ENCODE measurements around the gene LEMD1.

LEMD1 gene

GRCh38 chr1:205432116-205432515 is 10.3 kb upstream of the LEMD1 start:
- no peak for DNase-seq (ENCODE audit: low read depth in 1 of 2, low spot score in 1 of 2)
- TF ChIP-seq, protein P1, sequence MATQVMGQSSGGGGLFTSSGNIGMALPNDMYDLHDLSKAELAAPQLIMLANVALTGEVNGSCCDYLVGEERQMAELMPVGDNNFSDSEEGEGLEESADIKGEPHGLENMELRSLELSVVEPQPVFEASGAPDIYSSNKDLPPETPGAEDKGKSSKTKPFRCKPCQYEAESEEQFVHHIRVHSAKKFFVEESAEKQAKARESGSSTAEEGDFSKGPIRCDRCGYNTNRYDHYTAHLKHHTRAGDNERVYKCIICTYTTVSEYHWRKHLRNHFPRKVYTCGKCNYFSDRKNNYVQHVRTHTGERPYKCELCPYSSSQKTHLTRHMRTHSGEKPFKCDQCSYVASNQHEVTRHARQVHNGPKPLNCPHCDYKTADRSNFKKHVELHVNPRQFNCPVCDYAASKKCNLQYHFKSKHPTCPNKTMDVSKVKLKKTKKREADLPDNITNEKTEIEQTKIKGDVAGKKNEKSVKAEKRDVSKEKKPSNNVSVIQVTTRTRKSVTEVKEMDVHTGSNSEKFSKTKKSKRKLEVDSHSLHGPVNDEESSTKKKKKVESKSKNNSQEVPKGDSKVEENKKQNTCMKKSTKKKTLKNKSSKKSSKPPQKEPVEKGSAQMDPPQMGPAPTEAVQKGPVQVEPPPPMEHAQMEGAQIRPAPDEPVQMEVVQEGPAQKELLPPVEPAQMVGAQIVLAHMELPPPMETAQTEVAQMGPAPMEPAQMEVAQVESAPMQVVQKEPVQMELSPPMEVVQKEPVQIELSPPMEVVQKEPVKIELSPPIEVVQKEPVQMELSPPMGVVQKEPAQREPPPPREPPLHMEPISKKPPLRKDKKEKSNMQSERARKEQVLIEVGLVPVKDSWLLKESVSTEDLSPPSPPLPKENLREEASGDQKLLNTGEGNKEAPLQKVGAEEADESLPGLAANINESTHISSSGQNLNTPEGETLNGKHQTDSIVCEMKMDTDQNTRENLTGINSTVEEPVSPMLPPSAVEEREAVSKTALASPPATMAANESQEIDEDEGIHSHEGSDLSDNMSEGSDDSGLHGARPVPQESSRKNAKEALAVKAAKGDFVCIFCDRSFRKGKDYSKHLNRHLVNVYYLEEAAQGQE (IDR thresholded peaks at IDR 0.05; ENCODE audit: insufficient replicate concordance, low read depth): no peak
- TF ChIP-seq SPI1 (IDR thresholded peaks at IDR 0.05; ENCODE audit: borderline replicate concordance, low read depth) (no peak), CTCF (IDR thresholded peaks at IDR 0.05; ENCODE audit: insufficient read depth, low read length) (no peak), POLR2AphosphoS5 (IDR thresholded peaks at IDR 0.05; ENCODE audit: low read depth) (no peak), GABPA (IDR thresholded peaks at IDR 0.05; ENCODE audit: low read depth) (no peak)
- H3K27ac ChIP-seq (replicated peaks): no peak overlapping the region

DNA sequence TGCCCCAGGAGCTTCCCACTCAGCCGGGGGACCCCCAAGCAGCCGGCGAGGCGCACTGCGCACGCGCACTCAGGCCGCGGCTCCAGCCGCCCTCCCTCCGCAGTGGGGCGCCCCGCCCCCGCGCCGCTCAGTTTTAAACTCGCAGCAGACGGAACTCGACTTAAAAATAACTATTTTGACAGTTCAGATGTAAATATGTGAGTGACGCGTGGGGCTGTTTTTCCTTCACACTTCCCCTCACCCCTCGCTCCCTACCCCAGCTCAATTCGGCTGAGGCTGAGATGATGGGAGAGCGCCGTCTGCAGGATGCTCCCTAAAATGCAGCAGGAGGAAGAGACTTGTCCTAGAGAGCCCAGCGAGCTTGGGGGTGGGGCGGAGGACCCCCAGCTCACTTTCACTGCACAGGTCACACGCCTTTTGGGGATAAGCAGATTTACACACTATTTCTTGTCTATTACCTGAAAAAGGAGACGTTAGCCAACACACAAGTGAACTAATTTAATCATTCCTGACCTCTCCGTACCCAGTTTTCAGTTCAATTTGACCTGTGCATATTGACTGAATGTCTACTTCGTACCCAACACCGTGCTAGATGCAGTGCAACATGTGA is 8.9 kb upstream of the LEMD1 start:
- TF ChIP-seq POLR2AphosphoS5 (IDR thresholded peaks at IDR 0.05; ENCODE audit: low read depth) (no peak), SPI1 (IDR thresholded peaks at IDR 0.05; ENCODE audit: borderline replicate concordance, low read depth) (no peak), CTCF (IDR thresholded peaks at IDR 0.05; ENCODE audit: insufficient read depth, low read length) (peak; percentile 56), GABPA (IDR thresholded peaks at IDR 0.05; ENCODE audit: low read depth) (no peak)
- Histone ChIP-seq H3K27me3 (ENCODE audit: insufficient read depth, poor library complexity, severe bottlenecking) (peaks cover 29% of the 10 kb centered on the region), H3K27ac (replicated peaks) (no peak overlapping the region), H3K4me3 (replicated peaks; ENCODE audit: insufficient read depth, low read length) (peak overlapping the region; percentile 7; the same call in 1 of the 2 replicates)
- no peak for DNase-seq (ENCODE audit: low read depth in 1 of 2, low spot score in 1 of 2)

More at GRCh38 chr1:205432116-205432515, 10.3 kb upstream of the LEMD1 start:
- H3K27me3 ChIP-seq (ENCODE audit: insufficient read depth, poor library complexity, severe bottlenecking): peaks cover 31% of the 10 kb centered on the region
- no peak overlapping the region for H3K4me3 ChIP-seq (replicated peaks; ENCODE audit: insufficient read depth, low read length)

- Histone ChIP-seq H3K27ac (replicated peaks) (no peak overlapping the region), H3K4me3 (replicated peaks; ENCODE audit: insufficient read depth, low read length) (no peak overlapping the region), H3K27me3 (ENCODE audit: insufficient read depth, poor library complexity, severe bottlenecking) (peaks cover 29% of the 10 kb centered on the region)
- no peak for DNase-seq (ENCODE audit: low read depth in 1 of 2, low spot score in 1 of 2)
- TF ChIP-seq, protein P1 (IDR thresholded peaks at IDR 0.05; ENCODE audit: insufficient replicate concordance, low read depth): no peak
- TF ChIP-seq GABPA (IDR thresholded peaks at IDR 0.05; ENCODE audit: low read depth): no peak
- TF ChIP-seq POLR2AphosphoS5 (IDR thresholded peaks at IDR 0.05; ENCODE audit: low read depth): no peak
- TF ChIP-seq CTCF (IDR thresholded peaks at IDR 0.05; ENCODE audit: insufficient read depth, low read length): no peak
- TF ChIP-seq SPI1 (IDR thresholded peaks at IDR 0.05; ENCODE audit: borderline replicate concordance, low read depth): no peak
Observed at GRCh38 chr1:205429762-205430695, 8.2 kb upstream of the LEMD1 start.

Data from HL-60 (cell line).